ENCODE data around the gene PSMD6.

The PSMD6 gene

DNA sequence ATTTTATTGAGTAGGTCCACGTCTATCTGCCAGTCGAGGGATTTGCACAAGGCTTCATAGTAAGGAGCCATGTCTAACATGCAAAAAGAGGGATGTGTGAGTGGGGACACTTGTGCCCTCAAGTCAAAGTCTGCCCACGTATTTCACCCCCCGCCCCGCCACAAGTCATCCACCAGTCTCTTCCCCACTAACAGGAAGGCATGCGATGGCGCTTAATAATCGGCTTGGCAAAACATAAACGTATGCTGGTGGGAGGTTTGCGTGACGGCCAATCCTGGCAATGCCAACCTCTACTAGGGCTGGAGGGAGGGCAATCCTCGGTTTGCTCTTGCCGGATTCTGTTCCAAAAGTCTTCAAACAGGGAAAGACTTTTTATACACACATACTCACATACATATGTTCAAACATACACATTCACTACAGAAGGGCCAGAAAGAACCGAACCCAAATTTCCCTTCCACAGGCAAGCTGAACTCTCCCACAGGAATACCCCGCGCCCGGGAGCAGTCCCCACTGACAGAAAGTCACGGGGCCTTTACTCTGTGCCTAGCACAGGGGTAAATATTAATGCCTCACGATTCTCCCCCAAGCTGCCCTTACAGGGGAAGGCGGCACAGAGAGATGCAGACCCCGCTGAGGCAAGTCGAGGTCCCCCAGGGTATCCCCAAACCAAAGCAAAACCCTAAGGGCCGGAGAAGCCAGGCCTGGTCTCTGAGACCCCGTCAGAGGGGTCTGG, 675 bp downstream of the PSMD6 start:
- Histone ChIP-seq H3K4me1 (ENCODE audit: control insufficient read depth, insufficient read depth, low read length) (peaks cover 6% of the 10 kb centered on the region), H3K27me3 (ENCODE audit: control insufficient read depth, insufficient read depth, low read length) (no peaks in the 10 kb centered on the region), H3K4me3 (ENCODE audit: low read length) (peak overlapping the region; percentile 69), H3K36me3 (ENCODE audit: control insufficient read depth, insufficient read depth, low read length) (no peaks in the 10 kb centered on the region), H3K9ac (ENCODE audit: low read length) (peak overlapping the region; percentile 94), H3K9me3 (ENCODE audit: control insufficient read depth, low read length) (no peaks in the 10 kb centered on the region)

DNA sequence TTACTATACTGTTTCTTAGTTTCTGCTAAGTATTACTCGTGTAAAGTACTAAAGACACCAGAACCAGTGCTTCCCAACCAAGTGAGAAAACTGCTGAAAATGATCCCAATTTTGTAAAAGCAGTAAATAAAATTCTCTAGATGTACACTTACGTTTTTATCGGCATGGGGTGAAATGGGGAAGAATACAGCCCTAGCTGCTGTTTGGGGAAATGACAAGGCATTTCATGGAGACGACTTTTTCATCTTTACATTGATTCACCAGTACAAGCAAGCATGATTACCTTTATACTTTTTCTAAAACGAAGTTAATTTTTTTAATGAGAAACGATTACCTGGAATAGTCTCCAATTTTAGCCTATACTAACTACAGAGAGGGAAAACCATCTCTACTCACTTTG, 1.4 kb downstream of the PSMD6 start:
- Histone ChIP-seq H3K9ac (ENCODE audit: low read length) (no peak overlapping the region), H3K9me3 (ENCODE audit: control insufficient read depth, low read length) (no peaks in the 10 kb centered on the region), H3K36me3 (ENCODE audit: control insufficient read depth, insufficient read depth, low read length) (no peaks in the 10 kb centered on the region)

DNA sequence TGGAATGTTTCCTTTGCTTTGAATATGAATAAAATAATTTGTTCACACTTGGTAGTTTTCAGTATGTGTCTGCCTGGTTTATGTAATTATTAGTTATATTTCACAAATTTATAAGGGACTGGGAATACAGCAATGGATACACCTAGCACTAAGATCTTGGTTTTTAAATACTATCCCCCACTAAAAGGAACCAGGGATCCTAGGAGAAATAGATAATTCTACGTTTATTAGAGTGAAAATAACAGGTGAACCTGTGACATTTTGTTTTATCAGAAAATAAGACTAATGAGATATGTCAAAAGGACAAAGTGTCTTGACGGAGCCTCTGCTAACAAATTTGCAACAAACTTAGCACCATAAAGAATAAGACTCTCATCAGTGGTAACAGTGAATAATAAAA, 3.4 kb downstream of the PSMD6 start:
- Histone ChIP-seq H3K4me1 (ENCODE audit: control insufficient read depth, insufficient read depth, low read length) (peaks cover 6% of the 10 kb centered on the region), H3K9me3 (ENCODE audit: control insufficient read depth, low read length) (no peaks in the 10 kb centered on the region), H3K4me3 (ENCODE audit: low read length) (no peak overlapping the region), H3K36me3 (ENCODE audit: control insufficient read depth, insufficient read depth, low read length) (no peaks in the 10 kb centered on the region), H3K9ac (ENCODE audit: low read length) (no peak overlapping the region), H3K27me3 (ENCODE audit: control insufficient read depth, insufficient read depth, low read length) (no peaks in the 10 kb centered on the region)

More for the DNA sequence above, 1.4 kb downstream of the PSMD6 start:
- peaks cover 6% of the 10 kb centered on the region for H3K4me1 ChIP-seq (ENCODE audit: control insufficient read depth, insufficient read depth, low read length)
- peak overlapping the region; percentile 69 for H3K4me3 ChIP-seq (ENCODE audit: low read length)
- no peaks in the 10 kb centered on the region for H3K27me3 ChIP-seq (ENCODE audit: control insufficient read depth, insufficient read depth, low read length)

DNA sequence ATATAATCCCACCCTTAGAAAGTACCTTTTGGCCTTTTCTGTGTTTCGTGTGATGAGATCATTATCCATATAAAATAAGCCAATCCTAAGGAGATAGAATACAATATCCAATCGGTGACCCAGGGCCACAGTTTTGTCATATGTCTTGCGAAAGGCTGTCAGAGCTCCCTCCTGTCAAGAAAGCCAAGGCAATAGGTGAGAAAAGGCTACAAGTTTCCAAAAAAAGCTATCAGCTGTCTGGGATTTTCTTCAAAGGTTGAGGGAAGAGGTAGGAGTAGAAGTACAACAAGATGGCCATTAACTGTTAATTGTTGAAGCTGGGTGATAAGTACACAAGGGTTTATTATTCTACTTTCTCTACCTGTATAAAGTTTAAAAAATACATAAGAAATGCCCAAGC, 4.0 kb downstream of the PSMD6 start:
- Histone ChIP-seq H3K9me3 (ENCODE audit: control insufficient read depth, low read length) (no peaks in the 10 kb centered on the region), H3K36me3 (ENCODE audit: control insufficient read depth, insufficient read depth, low read length) (no peaks in the 10 kb centered on the region), H3K4me1 (ENCODE audit: control insufficient read depth, insufficient read depth, low read length) (peaks cover 6% of the 10 kb centered on the region), H3K4me3 (ENCODE audit: low read length) (no peak overlapping the region), H3K9ac (ENCODE audit: low read length) (no peak overlapping the region), H3K27me3 (ENCODE audit: control insufficient read depth, insufficient read depth, low read length) (no peaks in the 10 kb centered on the region)

DNA sequence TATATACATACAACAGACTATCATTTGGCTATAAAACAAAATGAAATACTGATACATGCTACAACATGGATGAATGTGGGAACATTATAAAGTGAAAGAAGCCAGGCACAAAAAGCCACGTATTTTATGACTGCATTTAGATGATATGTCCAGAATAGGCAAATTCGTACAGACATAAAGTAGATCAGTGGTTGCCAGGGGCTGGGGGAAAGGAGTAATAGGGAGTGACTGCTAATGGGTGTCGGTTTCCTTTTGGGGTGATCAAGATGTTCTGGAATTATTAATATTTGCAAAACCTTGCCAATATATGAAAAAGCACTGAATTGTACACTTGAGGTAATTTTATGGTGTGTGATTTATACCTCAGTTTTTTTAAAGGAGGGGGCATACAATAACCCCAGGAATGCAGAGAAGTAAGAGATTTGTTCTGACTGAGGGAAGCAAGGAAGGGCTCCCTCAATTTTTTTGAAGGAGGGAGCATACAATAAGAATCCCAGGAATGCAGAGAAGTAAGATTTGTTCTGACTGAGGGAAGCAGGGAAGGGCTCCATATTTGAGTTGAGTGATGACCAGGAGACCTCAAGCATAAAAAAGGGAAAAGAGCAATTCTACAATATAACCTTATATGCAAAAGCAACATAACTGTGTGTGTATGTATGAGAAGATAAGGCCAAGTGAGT, 6.2 kb downstream of the PSMD6 start:
- no peaks in the 10 kb centered on the region for H3K27me3 ChIP-seq (ENCODE audit: control insufficient read depth, insufficient read depth, low read length)
- H3K9me3 ChIP-seq (ENCODE audit: control insufficient read depth, low read length), result no peaks in the 10 kb centered on the region
- no peaks in the 10 kb centered on the region for H3K36me3 ChIP-seq (ENCODE audit: control insufficient read depth, insufficient read depth, low read length)
- no peak overlapping the region for H3K4me3 ChIP-seq (ENCODE audit: low read length)
- peaks cover 2% of the 10 kb centered on the region for H3K4me1 ChIP-seq (ENCODE audit: control insufficient read depth, insufficient read depth, low read length)
- H3K9ac ChIP-seq (ENCODE audit: low read length), result no peak overlapping the region

DNA sequence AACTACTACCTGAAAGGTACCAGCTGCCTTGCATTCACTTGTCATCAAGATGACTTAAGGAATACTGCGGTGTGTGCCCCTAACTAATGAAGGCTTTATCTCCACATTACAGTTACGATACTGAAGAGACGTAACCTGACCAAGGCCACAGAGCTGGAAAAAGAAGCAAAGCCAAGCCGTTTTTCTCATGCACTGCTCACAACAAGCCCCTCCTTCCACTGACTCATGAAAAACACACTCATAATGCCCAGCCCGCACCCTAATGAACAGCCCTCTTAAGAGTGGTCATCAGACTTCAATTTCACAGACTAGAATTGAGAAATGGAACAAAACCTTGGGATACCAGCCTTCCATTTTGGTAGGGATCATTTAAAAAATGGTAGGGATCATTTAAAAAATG, 11.6 kb downstream of the PSMD6 start:
- Histone ChIP-seq H3K9me3 (ENCODE audit: control insufficient read depth, low read length) (no peaks in the 10 kb centered on the region), H3K27me3 (ENCODE audit: control insufficient read depth, insufficient read depth, low read length) (no peaks in the 10 kb centered on the region), H3K9ac (ENCODE audit: low read length) (no peak overlapping the region), H3K4me3 (ENCODE audit: low read length) (no peak overlapping the region), H3K36me3 (ENCODE audit: control insufficient read depth, insufficient read depth, low read length) (no peaks in the 10 kb centered on the region), H3K4me1 (ENCODE audit: control insufficient read depth, insufficient read depth, low read length) (no peaks in the 10 kb centered on the region)

DNA sequence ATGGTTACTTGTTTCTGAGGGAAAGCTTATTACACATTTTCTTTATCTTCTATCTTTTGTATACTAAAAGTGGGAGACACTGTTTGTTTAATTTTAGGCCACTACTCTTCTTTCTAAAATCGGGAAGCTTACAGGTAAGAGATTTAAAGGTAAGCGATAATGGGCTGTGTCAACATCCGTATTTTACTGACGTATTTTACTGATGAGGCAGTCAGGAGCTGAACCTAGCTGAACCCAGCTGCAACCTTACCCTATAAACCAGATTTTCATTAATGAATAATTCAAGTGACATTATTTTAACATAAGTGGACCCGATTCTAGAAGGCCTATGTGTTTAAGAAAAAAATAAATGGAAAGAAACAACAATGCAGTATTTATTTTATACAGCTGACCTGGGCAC, 13.1 kb downstream of the PSMD6 start:
- no peak overlapping the region for H3K4me3 ChIP-seq (ENCODE audit: low read length)
- no peaks in the 10 kb centered on the region for H3K27me3 ChIP-seq (ENCODE audit: control insufficient read depth, insufficient read depth, low read length)
- no peaks in the 10 kb centered on the region for H3K4me1 ChIP-seq (ENCODE audit: control insufficient read depth, insufficient read depth, low read length)
- no peak overlapping the region for H3K9ac ChIP-seq (ENCODE audit: low read length)
- no peaks in the 10 kb centered on the region for H3K36me3 ChIP-seq (ENCODE audit: control insufficient read depth, insufficient read depth, low read length)
- H3K9me3 ChIP-seq (ENCODE audit: control insufficient read depth, low read length), result no peaks in the 10 kb centered on the region

DNA sequence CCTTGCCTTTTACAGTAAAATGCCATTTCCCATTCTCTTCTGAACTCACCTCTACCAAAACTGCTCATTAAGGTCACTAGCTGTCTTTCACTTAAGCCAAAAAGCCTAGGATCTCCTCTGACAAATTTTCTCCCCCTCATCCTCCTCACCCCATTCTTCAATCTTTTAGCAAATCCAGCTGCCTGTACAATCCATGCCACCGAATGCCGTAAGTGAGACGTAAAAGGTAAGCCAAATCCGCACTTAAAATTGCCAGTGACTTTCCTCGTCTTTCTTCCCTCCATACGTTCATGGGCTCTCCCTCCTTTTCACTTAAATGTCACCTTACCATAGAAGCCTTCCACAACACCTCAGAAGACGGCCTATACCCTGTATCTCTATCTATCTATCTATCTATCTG, 13.8 kb downstream of the PSMD6 start:
- Histone ChIP-seq H3K9ac (ENCODE audit: low read length) (no peak overlapping the region), H3K4me3 (ENCODE audit: low read length) (no peak overlapping the region), H3K4me1 (ENCODE audit: control insufficient read depth, insufficient read depth, low read length) (no peaks in the 10 kb centered on the region), H3K9me3 (ENCODE audit: control insufficient read depth, low read length) (no peaks in the 10 kb centered on the region), H3K27me3 (ENCODE audit: control insufficient read depth, insufficient read depth, low read length) (no peaks in the 10 kb centered on the region), H3K36me3 (ENCODE audit: control insufficient read depth, insufficient read depth, low read length) (peaks cover 6% of the 10 kb centered on the region)

DNA sequence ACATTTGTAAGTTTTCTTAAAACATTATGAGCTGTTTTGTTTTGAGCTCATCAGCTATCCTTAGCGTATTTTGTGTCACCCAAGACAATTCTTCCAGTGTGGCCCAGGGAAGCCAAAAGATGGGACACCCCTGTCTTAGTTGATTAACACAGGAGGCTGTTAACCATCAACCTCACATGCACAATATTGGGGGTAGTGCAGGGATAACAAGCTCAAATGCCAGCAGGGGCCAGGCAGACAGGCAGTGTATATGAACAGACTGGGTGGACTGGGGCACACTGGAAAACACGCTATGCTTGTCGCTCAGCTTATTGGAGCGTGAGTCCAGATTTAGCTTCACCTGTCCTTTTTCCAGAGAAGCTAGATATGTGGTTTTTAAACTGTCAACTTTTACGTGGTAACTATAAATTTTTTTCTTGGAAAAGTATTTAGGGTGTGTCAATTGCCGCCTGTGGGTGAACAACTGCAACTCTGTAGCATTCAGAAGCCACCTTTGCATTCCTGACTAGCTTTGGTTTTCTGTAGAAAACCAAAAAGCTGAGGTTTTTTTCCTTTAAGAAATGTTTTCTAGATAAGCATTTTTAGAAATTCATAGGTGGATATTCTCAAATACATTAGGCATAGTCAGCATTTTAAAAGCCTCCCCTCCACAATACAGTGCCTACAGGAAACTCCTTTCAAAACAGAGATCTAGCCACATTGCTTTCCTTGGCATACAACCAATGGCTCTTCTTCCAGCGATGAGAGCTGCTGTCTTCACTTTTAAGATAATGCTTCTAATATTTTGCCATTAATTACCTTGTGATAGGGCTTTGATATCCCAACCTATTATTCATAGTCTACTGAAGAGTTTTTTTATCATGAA, 14.6 kb downstream of the PSMD6 start:
- H3K9me3 ChIP-seq (ENCODE audit: control insufficient read depth, low read length), result no peaks in the 10 kb centered on the region
- no peaks in the 10 kb centered on the region for H3K27me3 ChIP-seq (ENCODE audit: control insufficient read depth, insufficient read depth, low read length)
- no peak overlapping the region for H3K9ac ChIP-seq (ENCODE audit: low read length)
- H3K4me1 ChIP-seq (ENCODE audit: control insufficient read depth, insufficient read depth, low read length), result no peaks in the 10 kb centered on the region
- peaks cover 10% of the 10 kb centered on the region for H3K36me3 ChIP-seq (ENCODE audit: control insufficient read depth, insufficient read depth, low read length)
- H3K4me3 ChIP-seq (ENCODE audit: low read length), result no peak overlapping the region

DNA sequence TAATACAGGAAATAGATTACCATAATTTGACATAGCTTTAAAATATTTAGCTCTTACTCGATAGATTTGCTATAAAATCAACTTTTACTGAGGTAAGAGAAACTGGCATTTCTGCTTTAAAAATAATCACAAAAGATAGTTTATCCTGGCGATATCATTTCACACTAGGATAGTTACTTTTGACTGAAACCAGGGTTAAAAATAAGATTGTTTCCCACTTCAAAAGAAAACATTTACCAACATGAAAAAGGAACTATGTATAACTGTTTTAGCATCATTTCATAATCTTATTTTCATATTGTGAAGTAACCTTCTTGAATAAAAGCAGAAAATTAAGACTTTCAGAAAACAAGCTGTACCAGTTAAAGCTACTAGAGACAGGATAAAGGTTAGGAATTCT, 15.3 kb downstream of the PSMD6 start:
- Histone ChIP-seq H3K4me1 (ENCODE audit: control insufficient read depth, insufficient read depth, low read length) (no peaks in the 10 kb centered on the region), H3K36me3 (ENCODE audit: control insufficient read depth, insufficient read depth, low read length) (peaks cover 10% of the 10 kb centered on the region)

DNA sequence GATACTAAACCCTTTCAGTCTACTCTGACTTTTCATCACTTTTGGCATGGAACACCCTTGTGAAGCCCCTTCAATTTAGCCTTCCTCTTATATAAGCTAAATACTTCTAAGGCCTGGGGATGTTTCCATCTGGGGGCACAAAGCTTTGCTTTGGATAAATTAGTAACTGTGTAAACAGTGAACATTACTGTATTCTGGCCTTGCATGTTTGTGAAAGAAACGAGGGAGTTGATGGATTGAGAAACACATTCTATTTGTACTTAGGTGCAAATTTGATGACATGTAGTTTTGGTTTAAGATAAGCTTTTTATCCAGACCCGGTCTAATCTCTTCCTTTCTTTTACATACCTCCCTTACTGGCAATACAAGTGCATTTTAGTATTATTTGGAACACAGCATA, 19.7 kb downstream of the PSMD6 start:
- Histone ChIP-seq H3K4me1 (ENCODE audit: control insufficient read depth, insufficient read depth, low read length) (no peaks in the 10 kb centered on the region), H3K9ac (ENCODE audit: low read length) (no peak overlapping the region), H3K27me3 (ENCODE audit: control insufficient read depth, insufficient read depth, low read length) (no peaks in the 10 kb centered on the region), H3K9me3 (ENCODE audit: control insufficient read depth, low read length) (no peaks in the 10 kb centered on the region), H3K36me3 (ENCODE audit: control insufficient read depth, insufficient read depth, low read length) (peaks cover 10% of the 10 kb centered on the region), H3K4me3 (ENCODE audit: low read length) (no peak overlapping the region)

More for the DNA sequence above, 15.3 kb downstream of the PSMD6 start:
- Histone ChIP-seq H3K27me3 (ENCODE audit: control insufficient read depth, insufficient read depth, low read length) (no peaks in the 10 kb centered on the region), H3K9me3 (ENCODE audit: control insufficient read depth, low read length) (no peaks in the 10 kb centered on the region), H3K4me3 (ENCODE audit: low read length) (no peak overlapping the region), H3K9ac (ENCODE audit: low read length) (no peak overlapping the region)

DNA sequence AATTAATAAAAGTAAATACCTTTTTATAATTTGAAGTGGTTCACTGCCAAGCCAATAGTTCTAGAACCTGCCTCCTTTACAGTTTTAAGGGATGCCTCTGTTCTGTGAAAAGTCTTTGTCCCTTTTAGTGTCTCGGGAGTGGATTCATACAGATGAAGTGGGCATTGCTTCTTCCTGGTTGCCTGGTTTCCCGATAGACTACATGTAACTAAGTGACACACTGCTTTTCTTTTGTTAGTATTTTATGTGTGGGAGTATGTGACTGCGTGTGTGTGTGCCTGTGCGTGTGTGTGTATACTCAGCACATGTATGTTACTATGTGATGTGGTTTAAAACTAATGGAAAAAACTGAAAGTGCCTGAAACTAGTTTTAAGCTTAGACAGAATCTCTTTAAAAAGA, 21.1 kb downstream of the PSMD6 start:
- Histone ChIP-seq H3K4me3 (ENCODE audit: low read length) (no peak overlapping the region), H3K9me3 (ENCODE audit: control insufficient read depth, low read length) (no peaks in the 10 kb centered on the region), H3K4me1 (ENCODE audit: control insufficient read depth, insufficient read depth, low read length) (no peaks in the 10 kb centered on the region), H3K9ac (ENCODE audit: low read length) (no peak overlapping the region), H3K27me3 (ENCODE audit: control insufficient read depth, insufficient read depth, low read length) (no peaks in the 10 kb centered on the region), H3K36me3 (ENCODE audit: control insufficient read depth, insufficient read depth, low read length) (peaks cover 10% of the 10 kb centered on the region)
